PC-9 (cell line): ENCODE measurements around the gene RRAGA. TPM values are rescaled to one million over a fixed set of nuclear protein-coding genes. Genes with fewer than 3 reads are reported as not detected.

Experiments used
- BruUV-seq: library from RNA; stranded (reverse); fragments of 400-500 nt; replicated peaks from 2 replicates; lab custom pipeline; 2021; lab: Mats Ljungman, UMichigan
- CTCF ChIA-PET: fragments of 300-600 bp; sonication (Branson Sonifier 250); formaldehyde crosslinking; loops from one replicate; lab custom pipeline; 2022; ENCODE audit warnings: antibody characterized with exemption; lab: Charles Lee
- POLR2A ChIA-PET: fragments of 300-600 bp; sonication (Branson Sonifier 250); formaldehyde crosslinking; loops from one replicate; lab custom pipeline; 2022; ENCODE audit warnings: antibody characterized with exemption; ENCODE audit not compliant: unreplicated experiment; lab: Charles Lee
- DNase-seq, 2 experiments: peaks; one replicate each; pipeline versions ENCODE4 v3.0.0 to v3.0.0-alpha.2; 2015 to 2022; ENCODE audit warnings: mixed read lengths in 1 of 2
- H2AFZ ChIP-seq: fragments of 200-600 bp; sonication (generic); 2 replicates; pipeline ENCODE4 v1.8.1; 2017; ENCODE audit warnings: antibody characterized with exemption
- H3F3A ChIP-seq: fragments of 200-600 bp; sonication (generic); 2 replicates; pipeline ENCODE4 v1.8.1; 2017; ENCODE audit warnings: antibody characterized with exemption, mild to moderate bottlenecking, low read depth; ENCODE audit not compliant: insufficient read depth
- H3K27ac ChIP-seq: fragments of 200-600 bp; sonication (generic); 2 replicates; pipeline ENCODE4 v1.6.1; 2016; ENCODE audit warnings: mixed run types
- H3K27me3 ChIP-seq: fragments of 200-600 bp; sonication (generic); 2 replicates; pipeline ENCODE4 v1.6.1; 2016; ENCODE audit warnings: low read depth, mixed run types; ENCODE audit not compliant: insufficient read depth
- H3K36me3 ChIP-seq: fragments of 200-600 bp; sonication (generic); 2 replicates; pipeline ENCODE4 v1.6.1; 2016; ENCODE audit warnings: low read depth, mixed run types
- H3K4me1 ChIP-seq: fragments of 200-600 bp; sonication (generic); replicated peaks from 2 replicates; pipeline ENCODE4 v1.6.1; 2016; ENCODE audit warnings: mixed run types; ENCODE audit not compliant: insufficient read depth
- H3K4me2 ChIP-seq: fragments of 200-600 bp; sonication (generic); 2 replicates; pipeline ENCODE4 v1.6.1; 2017; ENCODE audit warnings: mixed run types
- H3K4me3 ChIP-seq: fragments of 200-600 bp; sonication (generic); 2 replicates; pipeline ENCODE4 v1.6.1; 2016; ENCODE audit warnings: mixed run types
- H3K79me2 ChIP-seq: fragments of 200-600 bp; sonication (generic); 2 replicates; pipeline ENCODE4 v1.6.1; 2017; ENCODE audit warnings: low read depth, mixed run types
- H3K9me2 ChIP-seq: fragments of 200-600 bp; sonication (generic); 2 replicates; pipeline ENCODE4 v1.8.1; 2017; ENCODE audit warnings: mild to moderate bottlenecking; ENCODE audit not compliant: insufficient read depth
- H3K9me3 ChIP-seq: fragments of 200-600 bp; sonication (generic); 2 replicates; pipeline ENCODE4 v1.8.1; 2016; ENCODE audit warnings: low read depth; ENCODE audit not compliant: insufficient read depth
- H4K20me1 ChIP-seq: fragments of 200-600 bp; sonication (generic); 2 replicates; pipeline ENCODE4 v1.8.1; 2017; ENCODE audit not compliant: insufficient read depth
- EZH2 ChIP-seq: fragments of 200-600 bp; sonication (generic); IDR thresholded peaks from 2 replicates; pipeline ENCODE4 v1.8.0; 2017; ENCODE audit warnings: antibody characterized with exemption, low read depth
- intact Hi-C: fragments of 100-400 bp; cut with micrococcal nuclease; formaldehyde crosslinking; loops from one replicate; pipeline ENCODE4 v1.10.0; 2022; ENCODE audit not compliant: unreplicated experiment
- total RNA-seq: library from RNA; stranded (reverse); gene quantifications from 2 replicates; pipeline ENCODE4 v1.2.3, GENCODE V29; 2021
- TF ChIP-seq, protein P1 (sequence below): fragments of 200-600 bp; sonication (generic); conservative IDR thresholded peaks from 2 replicates; pipeline ENCODE4 v1.6.1; 2017; ENCODE audit warnings: mixed run types, antibody characterized with exemption, mild to moderate bottlenecking, moderate library complexity

Gene RRAGA
- total RNA-seq, 1 experiment from 2014 or later = 30.1 TPM

DNA sequence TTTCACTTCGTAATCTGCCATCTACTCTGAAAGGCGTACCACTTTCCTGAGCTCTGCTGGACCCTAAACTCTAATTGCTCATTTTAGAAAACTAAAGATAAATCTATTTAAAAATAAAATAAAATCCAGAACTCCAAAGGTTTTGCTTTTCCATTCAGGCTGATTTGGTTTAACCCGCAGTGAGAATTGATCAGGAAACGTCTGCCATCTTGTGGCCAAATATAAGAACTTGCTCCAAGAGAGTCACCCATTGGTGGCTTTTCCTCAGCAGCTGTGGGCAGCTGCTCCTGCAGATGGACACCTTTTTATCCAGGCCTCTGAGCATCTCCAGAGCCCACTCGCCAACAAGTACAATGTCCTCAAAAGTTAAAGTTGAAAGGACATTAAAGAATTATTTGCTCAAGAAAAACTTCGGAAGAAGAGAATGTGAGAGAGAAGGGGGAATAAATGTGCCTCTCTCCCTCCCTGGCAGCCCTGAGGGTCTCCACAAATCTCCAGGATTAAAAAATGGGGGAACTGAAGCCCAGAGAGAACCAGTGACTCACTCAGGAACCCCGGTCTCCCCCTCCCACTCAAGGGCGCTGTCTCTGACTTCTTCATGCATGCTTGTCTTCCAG, 20.3 kb upstream of the RRAGA start:
- POLR2A ChIA-PET = no interaction called here
- intact Hi-C loops = loop anchor here (1.0 to 5.0 kb wide), 3 partner anchors 774 to 1497 kb away; no protein-coding TSS in a partner anchor

GRCh38 chr9:19030899-19031298, 18.3 kb upstream of the RRAGA start:
- Histone ChIP-seq H3F3A (no peaks in the 10 kb centered on the region), H3K4me3 (no peak overlapping the region), H4K20me1 (no peaks in the 10 kb centered on the region), H3K36me3 (no peaks in the 10 kb centered on the region), H3K9me2 (no peaks in the 10 kb centered on the region), H3K4me2 (no peak overlapping the region), H3K27me3 (no peaks in the 10 kb centered on the region), H3K79me2 (no peaks in the 10 kb centered on the region), H3K9me3 (no peaks in the 10 kb centered on the region), H3K27ac (no peak overlapping the region), H3K4me1 (no peaks in the 10 kb centered on the region), H2AFZ (no peak overlapping the region)
- POLR2A ChIA-PET = no interaction called here
- TF ChIP-seq EZH2 = no peak
- TF ChIP-seq, protein P1, sequence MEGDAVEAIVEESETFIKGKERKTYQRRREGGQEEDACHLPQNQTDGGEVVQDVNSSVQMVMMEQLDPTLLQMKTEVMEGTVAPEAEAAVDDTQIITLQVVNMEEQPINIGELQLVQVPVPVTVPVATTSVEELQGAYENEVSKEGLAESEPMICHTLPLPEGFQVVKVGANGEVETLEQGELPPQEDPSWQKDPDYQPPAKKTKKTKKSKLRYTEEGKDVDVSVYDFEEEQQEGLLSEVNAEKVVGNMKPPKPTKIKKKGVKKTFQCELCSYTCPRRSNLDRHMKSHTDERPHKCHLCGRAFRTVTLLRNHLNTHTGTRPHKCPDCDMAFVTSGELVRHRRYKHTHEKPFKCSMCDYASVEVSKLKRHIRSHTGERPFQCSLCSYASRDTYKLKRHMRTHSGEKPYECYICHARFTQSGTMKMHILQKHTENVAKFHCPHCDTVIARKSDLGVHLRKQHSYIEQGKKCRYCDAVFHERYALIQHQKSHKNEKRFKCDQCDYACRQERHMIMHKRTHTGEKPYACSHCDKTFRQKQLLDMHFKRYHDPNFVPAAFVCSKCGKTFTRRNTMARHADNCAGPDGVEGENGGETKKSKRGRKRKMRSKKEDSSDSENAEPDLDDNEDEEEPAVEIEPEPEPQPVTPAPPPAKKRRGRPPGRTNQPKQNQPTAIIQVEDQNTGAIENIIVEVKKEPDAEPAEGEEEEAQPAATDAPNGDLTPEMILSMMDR = no peak
- CTCF ChIA-PET = no interaction called here
- intact Hi-C loops = no loop called here
- DNase-seq = no peak
- BruUV-seq = no TSS peak

More for the DNA sequence above, 20.3 kb upstream of the RRAGA start:
- H3K4me2 ChIP-seq = no peak overlapping the region
- no TSS peak for BruUV-seq
- no peak overlapping the region for H3K4me3 ChIP-seq
- H3K9me2 ChIP-seq = no peaks in the 10 kb centered on the region
- no peaks in the 10 kb centered on the region for H3K9me3 ChIP-seq
- H3K4me1 ChIP-seq = no peaks in the 10 kb centered on the region
- no peaks in the 10 kb centered on the region for H3F3A ChIP-seq
- CTCF ChIA-PET = interaction anchor here (0.5 to 0.9 kb wide), 6 partner anchors 145 to 1499 kb away, joined by 3 to 16 read pairs (median 4); no protein-coding TSS in a partner anchor
- no peak overlapping the region for H3K27ac ChIP-seq
- H3K79me2 ChIP-seq = no peaks in the 10 kb centered on the region
- H4K20me1 ChIP-seq = no peaks in the 10 kb centered on the region
- H3K27me3 ChIP-seq = no peaks in the 10 kb centered on the region
- H3K36me3 ChIP-seq = no peaks in the 10 kb centered on the region
- TF ChIP-seq EZH2 = no peak
- TF ChIP-seq, protein P1 = peak; percentile 76
- H2AFZ ChIP-seq = no peak overlapping the region
- DNase-seq = peak; percentile 12 to 36

DNA sequence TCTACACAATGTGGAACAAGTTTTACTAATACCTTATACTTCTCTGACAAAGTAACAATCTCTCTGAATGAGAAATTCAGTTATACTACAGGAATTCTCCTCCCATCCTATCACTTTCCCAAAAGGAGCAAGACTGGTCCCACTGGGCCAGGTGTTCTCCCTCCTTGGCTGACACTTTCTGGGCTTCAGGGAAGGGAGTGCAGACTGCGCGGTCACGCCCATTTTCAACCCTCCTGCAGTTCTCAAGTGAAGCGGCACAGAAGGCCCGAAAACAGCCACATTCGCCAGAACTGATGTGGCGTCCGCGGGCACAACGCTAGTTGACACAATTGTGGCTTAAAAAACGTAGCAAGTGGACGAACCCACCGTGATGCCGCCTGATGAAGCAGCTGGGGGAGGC, 16.8 kb upstream of the RRAGA start:
- Histone ChIP-seq H3K4me3 (no peak overlapping the region), H3F3A (no peaks in the 10 kb centered on the region), H2AFZ (no peak overlapping the region), H4K20me1 (no peaks in the 10 kb centered on the region), H3K9me3 (no peaks in the 10 kb centered on the region), H3K36me3 (no peaks in the 10 kb centered on the region), H3K27ac (no peak overlapping the region), H3K4me1 (no peaks in the 10 kb centered on the region), H3K27me3 (no peaks in the 10 kb centered on the region), H3K79me2 (no peaks in the 10 kb centered on the region), H3K4me2 (no peak overlapping the region), H3K9me2 (no peaks in the 10 kb centered on the region)
- no peak for DNase-seq
- POLR2A ChIA-PET = no interaction called here
- CTCF ChIA-PET = no interaction called here
- no TSS peak for BruUV-seq
- TF ChIP-seq EZH2 = no peak
- TF ChIP-seq, protein P1 = no peak
- intact Hi-C loops = no loop called here
